Neural cell (in vitro differentiated cells): Measurements from ENCODE around the gene KCNJ16. TPM values are rescaled to one million over a fixed set of nuclear protein-coding genes. Genes with fewer than 3 reads are reported as not detected.
A peak's percentile ranks its signal among the peaks of the same experiment; 100 is the strongest.

Source experiments
- H2AFZ ChIP-seq: fragments of 200-600, 300-800 bp; sonication (generic), shearing (Covaris generic); 2 replicates; pipeline ENCODE4 v1.6.0; 2014; ENCODE audit warnings: low read depth, mild to moderate bottlenecking, antibody characterized with exemption, low read length, moderate library complexity
- H3F3A ChIP-seq: fragments of 200-600 bp; shearing (Covaris generic); 2 replicates; pipeline ENCODE4 v1.6.1; 2016; ENCODE audit warnings: mild to moderate bottlenecking, moderate library complexity, mixed read lengths, antibody characterized with exemption, low read length; ENCODE audit not compliant: insufficient read depth, poor library complexity, severe bottlenecking
- H3K27ac ChIP-seq: fragments of 200-600, 300-800 bp; sonication (generic), shearing (Covaris generic); 2 replicates; pipeline ENCODE4 v1.5.1; 2014; ENCODE audit warnings: mild to moderate bottlenecking, low read length, moderate library complexity
- H3K27me3 ChIP-seq: fragments of 300-800, 200-600 bp; sonication (generic), shearing (Covaris generic); 2 replicates; pipeline ENCODE4 v1.6.0; 2014; ENCODE audit warnings: mild to moderate bottlenecking, low read depth, low read length, moderate library complexity; ENCODE audit not compliant: insufficient read depth
- H3K36me3 ChIP-seq: fragments of 300-800, 200-600 bp; sonication (generic), shearing (Covaris generic); 2 replicates; pipeline ENCODE4 v1.5.1; 2014; ENCODE audit warnings: mild to moderate bottlenecking, antibody characterized with exemption, low read length, moderate library complexity; ENCODE audit not compliant: insufficient read depth
- H3K4me2 ChIP-seq: fragments of 300-800, 200-600 bp; sonication (generic), shearing (Covaris generic); 2 replicates; pipeline ENCODE4 v1.6.0; 2014; ENCODE audit warnings: mild to moderate bottlenecking, low read length
- H3K4me3 ChIP-seq: fragments of 300-800, 200-600 bp; sonication (generic), shearing (Covaris generic); 2 replicates; pipeline ENCODE4 v1.5.1; 2014; ENCODE audit warnings: mild to moderate bottlenecking, low read length, moderate library complexity
- H3K79me2 ChIP-seq: fragments of 200-600 bp; shearing (Covaris generic); replicated peaks from 2 replicates; pipeline ENCODE4 v1.6.0; 2014; ENCODE audit warnings: mild to moderate bottlenecking, low read length, moderate library complexity; ENCODE audit not compliant: insufficient read depth
- H3K9ac ChIP-seq: fragments of 300-800, 200-600 bp; sonication (generic), shearing (Covaris generic); 2 replicates; pipeline ENCODE4 v1.6.1; 2016; ENCODE audit warnings: mild to moderate bottlenecking, low read length, mixed read lengths
- H3K9me2 ChIP-seq: fragments of 200-600 bp; shearing (Covaris generic); 2 replicates; pipeline ENCODE4 v1.6.1; 2016; ENCODE audit warnings: mild to moderate bottlenecking, low read length, mixed read lengths; ENCODE audit not compliant: insufficient read depth
- H3K9me3 ChIP-seq: fragments of 200-600, 300-800 bp; sonication (generic), shearing (Covaris generic); 2 replicates; pipeline ENCODE4 v1.6.1; 2016; ENCODE audit warnings: mild to moderate bottlenecking, mixed run types, low read length, moderate library complexity, mixed read lengths
- H4K20me1 ChIP-seq: fragments of 200-600 bp; shearing (Covaris generic); 2 replicates; pipeline ENCODE4 v1.6.1; 2016; ENCODE audit warnings: mild to moderate bottlenecking, mixed run types; ENCODE audit not compliant: insufficient read depth
- CTCF ChIP-seq: fragments of 450-650 bp; IDR thresholded peaks from 2 replicates; pipeline ENCODE4 v1.5.1; 2014; ENCODE audit warnings: antibody characterized with exemption, mild to moderate bottlenecking, moderate library complexity; ENCODE audit not compliant: poor library complexity, severe bottlenecking
- EP300 ChIP-seq: fragments of 450-650 bp; conservative IDR thresholded peaks from 2 replicates; pipeline ENCODE4 v1.6.1; 2014; ENCODE audit warnings: antibody characterized with exemption, mild to moderate bottlenecking, moderate library complexity; ENCODE audit not compliant: poor library complexity, severe bottlenecking
- EZH2 ChIP-seq: fragments of 200-600, 300-800 bp; shearing (Covaris generic), sonication (generic); IDR thresholded peaks from 2 replicates; pipeline ENCODE4 v1.6.1; 2014; ENCODE audit warnings: antibody characterized with exemption, low read length, borderline replicate concordance, mild to moderate bottlenecking; ENCODE audit not compliant: insufficient read depth, poor library complexity, severe bottlenecking
- MXI1 ChIP-seq: fragments of 450-650 bp; conservative IDR thresholded peaks from 2 replicates; pipeline ENCODE4 v1.6.1; 2014; ENCODE audit warnings: antibody characterized with exemption, mild to moderate bottlenecking; ENCODE audit not compliant: poor library complexity, severe bottlenecking
- POLR2AphosphoS5 ChIP-seq: IDR thresholded peaks from 2 replicates; pipeline ENCODE4 v1.6.1; 2012
- RAD21 ChIP-seq: fragments of 450-650 bp; conservative IDR thresholded peaks from 2 replicates; pipeline ENCODE4 v1.6.1; 2014; ENCODE audit warnings: antibody characterized with exemption, mild to moderate bottlenecking, moderate library complexity
- SMC3 ChIP-seq: fragments of 450-650 bp; conservative IDR thresholded peaks from 2 replicates; pipeline ENCODE4 v1.6.1; 2014; ENCODE audit warnings: antibody characterized with exemption, mild to moderate bottlenecking, moderate library complexity; ENCODE audit not compliant: poor library complexity
- TAF1 ChIP-seq: IDR thresholded peaks from 2 replicates; pipeline ENCODE4 v1.6.1; 2012; ENCODE audit warnings: low read depth
- polyA plus RNA-seq: library from polyadenylated mRNA; depleted of rRNA; stranded (reverse); fragments of >200 nt; gene quantifications from 2 replicates; pipeline ENCODE4 v1.2.3, GENCODE V29; 2014
- TF ChIP-seq, protein P1 (sequence below): IDR thresholded peaks from 2 replicates; pipeline ENCODE4 v1.6.1; 2012; ENCODE audit warnings: borderline replicate concordance

The KCNJ16 gene
- polyA plus RNA-seq, 1 donor from 2014 or later: 1.7 TPM

GRCh38 chr17:70121126-70121525, 46.1 kb downstream of the KCNJ16 start:
- no peak overlapping the region for H3K4me3 ChIP-seq
- no peaks in the 10 kb centered on the region for H3K27me3 ChIP-seq
- no peaks in the 10 kb centered on the region for H3K79me2 ChIP-seq
- no peak overlapping the region for H3K27ac ChIP-seq
- H3K4me2 ChIP-seq: no peak overlapping the region
- H4K20me1 ChIP-seq: no peaks in the 10 kb centered on the region
- no peak for TF ChIP-seq SMC3
- no peak for TF ChIP-seq POLR2AphosphoS5
- no peak for TF ChIP-seq TAF1
- no peak for TF ChIP-seq EP300
- TF ChIP-seq CTCF: no peak
- TF ChIP-seq, protein P1, sequence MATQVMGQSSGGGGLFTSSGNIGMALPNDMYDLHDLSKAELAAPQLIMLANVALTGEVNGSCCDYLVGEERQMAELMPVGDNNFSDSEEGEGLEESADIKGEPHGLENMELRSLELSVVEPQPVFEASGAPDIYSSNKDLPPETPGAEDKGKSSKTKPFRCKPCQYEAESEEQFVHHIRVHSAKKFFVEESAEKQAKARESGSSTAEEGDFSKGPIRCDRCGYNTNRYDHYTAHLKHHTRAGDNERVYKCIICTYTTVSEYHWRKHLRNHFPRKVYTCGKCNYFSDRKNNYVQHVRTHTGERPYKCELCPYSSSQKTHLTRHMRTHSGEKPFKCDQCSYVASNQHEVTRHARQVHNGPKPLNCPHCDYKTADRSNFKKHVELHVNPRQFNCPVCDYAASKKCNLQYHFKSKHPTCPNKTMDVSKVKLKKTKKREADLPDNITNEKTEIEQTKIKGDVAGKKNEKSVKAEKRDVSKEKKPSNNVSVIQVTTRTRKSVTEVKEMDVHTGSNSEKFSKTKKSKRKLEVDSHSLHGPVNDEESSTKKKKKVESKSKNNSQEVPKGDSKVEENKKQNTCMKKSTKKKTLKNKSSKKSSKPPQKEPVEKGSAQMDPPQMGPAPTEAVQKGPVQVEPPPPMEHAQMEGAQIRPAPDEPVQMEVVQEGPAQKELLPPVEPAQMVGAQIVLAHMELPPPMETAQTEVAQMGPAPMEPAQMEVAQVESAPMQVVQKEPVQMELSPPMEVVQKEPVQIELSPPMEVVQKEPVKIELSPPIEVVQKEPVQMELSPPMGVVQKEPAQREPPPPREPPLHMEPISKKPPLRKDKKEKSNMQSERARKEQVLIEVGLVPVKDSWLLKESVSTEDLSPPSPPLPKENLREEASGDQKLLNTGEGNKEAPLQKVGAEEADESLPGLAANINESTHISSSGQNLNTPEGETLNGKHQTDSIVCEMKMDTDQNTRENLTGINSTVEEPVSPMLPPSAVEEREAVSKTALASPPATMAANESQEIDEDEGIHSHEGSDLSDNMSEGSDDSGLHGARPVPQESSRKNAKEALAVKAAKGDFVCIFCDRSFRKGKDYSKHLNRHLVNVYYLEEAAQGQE: no peak
- TF ChIP-seq EZH2: no peak
- TF ChIP-seq RAD21: no peak
- TF ChIP-seq MXI1: no peak
- H3K36me3 ChIP-seq: no peaks in the 10 kb centered on the region
- no peaks in the 10 kb centered on the region for H3F3A ChIP-seq
- no peaks in the 10 kb centered on the region for H3K9me3 ChIP-seq
- no peak overlapping the region for H3K9ac ChIP-seq
- no peak overlapping the region for H2AFZ ChIP-seq
- no peaks in the 10 kb centered on the region for H3K9me2 ChIP-seq

GRCh38 chr17:70123193-70123592, 48.2 kb downstream of the KCNJ16 start:
- Histone ChIP-seq H3K36me3 (no peaks in the 10 kb centered on the region), H3F3A (no peaks in the 10 kb centered on the region), H4K20me1 (no peaks in the 10 kb centered on the region), H3K27ac (peak overlapping the region; percentile 7), H2AFZ (no peak overlapping the region), H3K9me2 (no peaks in the 10 kb centered on the region), H3K9me3 (no peaks in the 10 kb centered on the region), H3K4me3 (no peak overlapping the region), H3K27me3 (no peaks in the 10 kb centered on the region), H3K79me2 (no peaks in the 10 kb centered on the region), H3K9ac (no peak overlapping the region), H3K4me2 (no peak overlapping the region)
- TF ChIP-seq TAF1 (no peak), POLR2AphosphoS5 (no peak), EZH2 (no peak), RAD21 (no peak), EP300 (no peak), CTCF (no peak), MXI1 (no peak), SMC3 (no peak)
- TF ChIP-seq, protein P1: no peak
